ENCODE results near the gene OR2A5. TPM values are rescaled to one million over a fixed set of nuclear protein-coding genes. Genes with fewer than 3 reads are reported as not detected.

The OR2A5 gene
- total and polyA plus RNA-seq, 2 of the 8 experiments (the other 6 are each of a cell fraction or from before 2014, with no cell fraction given) = not detected

- no peak overlapping the region for H2BK12ac ChIP-seq (ENCODE audit: low read depth, low read length)
- TF ChIP-seq TEAD4 (IDR thresholded peaks at IDR 0.05; ENCODE audit: low read depth, low read length) (no peak), CREB1 (IDR thresholded peaks at IDR 0.05) (no peak), RAD21 (IDR thresholded peaks at IDR 0.05 in 1 of 2, conservative IDR thresholded peaks at IDR 0.05 in 1 of 2; ENCODE audit: low read depth in 2 of 2, low read length in 2 of 2) (no peak), CBX5 (IDR thresholded peaks at IDR 0.05; ENCODE audit: low read depth, low read length) (no peak), GABPA (IDR thresholded peaks at IDR 0.05; ENCODE audit: borderline replicate concordance, insufficient read depth, low read length) (no peak)
- no peaks in the 10 kb centered on the region for H3K9me3 ChIP-seq (ENCODE audit: insufficient read depth in 2 of 2, low read depth in 1 of 2, low read length in 1 of 2)
- WGBS, 2 experiments (ENCODE audit: extremely low coverage in 1 of 2, insufficient coverage in 1 of 2, insufficient read length in 1 of 2, insufficient replicate concordance in 2 of 2, low coverage in 1 of 2, low lambda C conversion rate in 2 of 2, missing lambda C conversion rate in 1 of 2) = 82% methylated on average over 4 of the region's 4 CpGs; no CpG with 5 or more reads in 1 of the 2 experiments
- H2BK15ac ChIP-seq (ENCODE audit: low read length) = no peak overlapping the region
- FAIRE-seq = no peak
- ChIA-PET CTCF (ENCODE audit: partially characterized antibody) (interaction anchor here (0.9 to 1.3 kb wide), 2 partner anchors 22 to 24 kb away, joined by 3 to 4 read pairs; no protein-coding TSS in a partner anchor), POLR2A (ENCODE audit: partially characterized antibody) (no interaction called here)
- H3K79me1 ChIP-seq (ENCODE audit: low read depth, low read length) = no peaks in the 10 kb centered on the region
- no peak overlapping the region for H3K56ac ChIP-seq (replicated peaks; ENCODE audit: insufficient read length, low read depth, low read length)
- no peaks in the 10 kb centered on the region for H3K79me2 ChIP-seq (ENCODE audit: control insufficient read depth in 1 of 2, insufficient read depth in 2 of 2, low read length in 2 of 2)
- H2AFZ ChIP-seq (ENCODE audit: low read length) = no peak overlapping the region
- no peak overlapping the region; a peak in 1 of 7 replicates for H3K9ac ChIP-seq (replicated peaks in 1 of 4; ENCODE audit: extremely low read depth in 1 of 4, low read depth in 3 of 4, low read length in 3 of 4)
- no peak overlapping the region for H2BK20ac ChIP-seq (ENCODE audit: low read length)
- no peak overlapping the region for H4K5ac ChIP-seq (ENCODE audit: insufficient read length, low read depth, low read length)
- no peak for DNase-seq (ENCODE audit: low read depth in 1 of 2, low spot score in 2 of 2)
- H2BK5ac ChIP-seq (ENCODE audit: low read depth, low read length) = no peak overlapping the region
- no peak overlapping the region for H3K23ac ChIP-seq (ENCODE audit: insufficient read length)
- no peaks in the 10 kb centered on the region for H3K4me1 ChIP-seq (replicated peaks in 1 of 4; ENCODE audit: control insufficient read depth in 3 of 4, insufficient read depth in 4 of 4, low read length in 3 of 4)
- no peaks in the 10 kb centered on the region for H3K23me2 ChIP-seq (ENCODE audit: low read depth, low read length)
- H3K4me2 ChIP-seq (ENCODE audit: insufficient read depth in 1 of 2, low read depth in 2 of 2, low read length in 2 of 2) = no peak overlapping the region
- no peak overlapping the region for H3K4ac ChIP-seq (replicated peaks; ENCODE audit: insufficient read length, low read depth, low read length)
- no peaks in the 10 kb centered on the region for H4K20me1 ChIP-seq (replicated peaks in 1 of 2; ENCODE audit: control insufficient read depth in 1 of 2, insufficient read depth in 2 of 2, low read length in 2 of 2)
- no peak overlapping the region for H2BK120ac ChIP-seq (replicated peaks; ENCODE audit: low read depth, low read length)
- H3K27ac ChIP-seq (ENCODE audit: low read depth, low read length) = no peak overlapping the region
- H2AK5ac ChIP-seq (ENCODE audit: low read depth, low read length) = no peak overlapping the region
- no peak overlapping the region for H4K8ac ChIP-seq (ENCODE audit: extremely low read depth, insufficient read depth, low read length)
- no peaks in the 10 kb centered on the region for H3K27me3 ChIP-seq (replicated peaks in 1 of 4; ENCODE audit: control insufficient read depth in 3 of 4, extremely low read depth in 1 of 4, insufficient read depth in 3 of 4, low read length in 3 of 4)
- H3K18ac ChIP-seq (ENCODE audit: extremely low read depth, low read length) = no peak overlapping the region
- no peak overlapping the region for H3K14ac ChIP-seq (ENCODE audit: insufficient read length)
- H3K4me3 ChIP-seq (ENCODE audit: extremely low read depth in 1 of 4, insufficient read depth in 2 of 4, low read depth in 3 of 4, low read length in 4 of 4) = no peak overlapping the region
- no peak overlapping the region for H4K91ac ChIP-seq (replicated peaks; ENCODE audit: insufficient read length, low read length)
- H3K36me3 ChIP-seq (ENCODE audit: control insufficient read depth in 2 of 4, insufficient read depth in 4 of 4, low read length in 3 of 4) = no peaks in the 10 kb centered on the region
Observed at GRCh38 chr7:144086730-144087129, 38.0 kb downstream of the OR2A5 start.

Data from H1 (cell line).